Measurements from ENCODE around the gene EMP2. TPM values are rescaled to one million over a fixed set of nuclear protein-coding genes. Genes with fewer than 3 reads are reported as not detected.

Gene EMP2
- total RNA-seq, 1 donor from 2014 or later, result 53.0 TPM

DNA sequence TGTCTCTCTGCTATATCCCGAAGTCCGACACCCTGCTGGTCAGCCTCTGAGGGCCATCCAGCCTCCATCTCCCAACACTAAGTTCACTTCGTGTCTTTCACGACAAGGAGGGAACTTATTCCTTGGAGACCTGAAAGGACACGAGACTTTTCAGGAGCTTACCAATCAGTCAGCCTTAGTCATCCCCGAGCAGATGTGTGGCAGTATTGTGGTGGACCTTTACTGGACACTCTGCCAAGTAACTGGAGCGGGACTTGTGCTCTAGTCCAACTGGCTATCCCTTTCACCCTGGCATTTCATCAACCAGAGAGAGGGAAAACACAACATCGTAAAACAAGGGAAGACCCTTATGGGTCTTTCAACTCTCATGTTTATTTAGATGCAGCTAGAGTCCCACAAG is 87.1 kb downstream of the EMP2 start:
- DNase-seq (ENCODE audit: low read depth), result peak; percentile 67

DNA sequence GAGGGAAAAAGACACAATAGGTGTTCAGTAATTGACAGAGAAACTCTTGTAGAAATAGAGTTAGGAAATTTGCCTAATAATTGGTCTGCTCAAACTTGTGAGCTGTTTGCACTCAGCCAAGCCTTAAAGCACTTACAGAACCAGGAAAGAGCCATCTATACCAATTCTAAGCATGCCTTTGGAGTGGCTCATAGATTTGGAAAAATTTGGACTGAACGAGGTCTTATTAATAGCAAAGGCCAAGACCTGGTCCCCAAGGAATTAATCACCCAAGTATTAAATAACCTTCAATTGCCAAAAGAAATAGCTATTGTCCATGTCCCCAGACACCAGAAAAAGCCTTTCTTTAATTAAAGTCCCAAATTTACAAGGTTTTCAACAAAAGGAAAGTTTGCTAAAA is 90.3 kb downstream of the EMP2 start:
- DNase-seq (ENCODE audit: low read depth), result no peak

DNA sequence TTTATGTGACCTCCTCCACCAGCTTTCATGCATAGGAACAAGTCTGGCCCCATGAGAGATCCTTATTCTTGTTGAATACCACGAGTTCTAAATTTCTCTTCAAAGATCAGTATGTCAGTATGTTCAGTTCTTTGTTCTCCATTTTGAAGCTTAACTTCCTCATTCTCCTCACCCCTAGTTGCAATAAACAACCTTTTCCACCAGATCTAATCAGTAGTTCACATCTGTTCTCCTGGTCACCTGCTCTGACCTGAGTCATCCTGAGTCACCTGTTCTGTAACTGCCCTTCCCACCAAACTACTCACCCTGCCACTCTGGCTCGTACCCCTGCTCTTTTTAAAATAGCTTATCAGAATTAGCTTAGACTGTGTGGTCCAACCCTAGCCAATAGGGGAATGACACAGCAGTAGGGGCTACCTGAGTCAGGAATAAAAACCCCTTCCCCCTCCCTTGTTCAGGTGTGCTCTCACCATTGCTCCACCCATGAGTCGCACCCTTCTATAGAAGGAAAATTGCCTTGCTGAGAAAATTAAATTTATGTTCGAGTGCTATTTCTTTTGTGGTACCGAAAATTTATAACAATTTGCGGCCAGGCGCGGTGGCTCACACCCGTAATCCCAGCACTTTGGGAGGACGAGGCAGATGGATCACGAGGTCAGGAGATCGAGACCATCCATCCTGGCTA is 94.6 kb downstream of the EMP2 start:
- DNase-seq (ENCODE audit: low read depth), result no peak

DNA sequence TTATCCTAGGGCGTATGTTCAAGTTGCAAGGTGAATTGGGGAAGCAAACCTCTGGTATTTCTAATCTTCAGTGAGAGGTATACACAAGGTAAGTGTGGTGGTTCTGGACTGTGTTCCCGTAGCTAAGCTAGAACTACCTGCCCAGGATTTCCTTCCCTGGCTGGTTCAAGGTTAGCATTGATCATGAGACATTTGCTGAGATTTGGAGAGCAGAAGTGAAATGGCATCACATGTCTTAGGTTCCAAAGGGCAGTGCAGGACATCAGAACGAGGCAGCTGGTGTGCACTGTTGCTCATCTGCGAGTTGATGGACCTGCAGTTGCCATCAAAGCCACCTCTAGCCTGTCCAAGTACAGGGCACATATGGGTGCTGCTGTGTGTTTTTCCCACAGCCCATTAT is 95.2 kb downstream of the EMP2 start:
- no peak for DNase-seq (ENCODE audit: low read depth)

DNA sequence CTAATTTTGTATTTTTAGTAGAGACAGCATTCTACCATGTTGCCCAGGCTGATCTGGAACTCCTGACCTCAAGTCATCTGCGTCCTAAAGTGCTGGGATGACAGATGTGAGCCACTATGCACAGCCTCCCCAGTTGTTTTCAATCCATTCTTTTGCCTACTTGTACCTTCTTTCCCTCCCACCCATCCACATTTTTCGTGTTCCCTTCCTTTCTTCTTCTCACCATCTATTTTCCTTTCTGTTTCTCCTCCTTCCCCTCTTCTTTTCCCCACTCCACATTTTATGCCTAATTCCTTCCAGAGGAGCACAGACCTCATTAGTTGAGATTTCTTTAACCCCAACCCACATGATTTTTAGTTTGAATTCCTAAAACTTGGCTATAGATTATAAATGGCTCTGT is 100.2 kb downstream of the EMP2 start:
- no peak for DNase-seq (ENCODE audit: low read depth)

Other genes with a start within 250 kb of the EMP2 start
- gene ATF7IP2, start 194.5 kb downstream of the EMP2 start, total RNA-seq, result 4.7 and 10.1 TPM in 2 replicates
- gene TEKT5, start 114.3 kb upstream of the EMP2 start, total RNA-seq, result not detected in 2 replicates
- 25.0 and 28.1 TPM in 2 replicates for gene NUBP1, start 163.2 kb upstream of the EMP2 start, total RNA-seq
- not detected in 2 replicates for gene TVP23A, start 238.2 kb upstream of the EMP2 start, total RNA-seq